H7 (cell line): Measurements from ENCODE around the gene TMED9. TPM values are rescaled to one million over a fixed set of nuclear protein-coding genes. Genes with fewer than 3 reads are reported as not detected.
"Not testable (repeated sequence)": the region's sequence is repeated elsewhere in the genome, so short reads cannot be mapped to it uniquely, and the experiment has no call there.

Experiments used
- DNase-seq: peaks from one replicate; pipeline ENCODE4 v3.0.0; 2012
- H3K27me3 ChIP-seq: 2 replicates; pipeline ENCODE4 v1.6.0; 2011; ENCODE audit warnings: mild to moderate bottlenecking, low read length; ENCODE audit not compliant: control insufficient read depth, insufficient read depth
- H3K36me3 ChIP-seq: replicated peaks from 2 replicates; pipeline ENCODE4 v1.5.1; 2011; ENCODE audit warnings: low read length; ENCODE audit not compliant: control insufficient read depth, insufficient read depth
- H3K4me3 ChIP-seq: 2 replicates; pipeline ENCODE4 v1.5.1; 2011; ENCODE audit warnings: low read depth, mild to moderate bottlenecking, control low read depth, low read length, moderate library complexity; ENCODE audit not compliant: insufficient read depth
- total RNA-seq: library from RNA; depleted of rRNA; stranded (reverse); fragments of >200 nt; shearing (Covaris generic); gene quantifications from 2 replicates; pipeline ENCODE4 v1.2.3, GENCODE V29; 2014; rRNA removed

The TMED9 gene
- total RNA-seq, 1 experiment from 2014 or later, result 52.3 TPM

DNA sequence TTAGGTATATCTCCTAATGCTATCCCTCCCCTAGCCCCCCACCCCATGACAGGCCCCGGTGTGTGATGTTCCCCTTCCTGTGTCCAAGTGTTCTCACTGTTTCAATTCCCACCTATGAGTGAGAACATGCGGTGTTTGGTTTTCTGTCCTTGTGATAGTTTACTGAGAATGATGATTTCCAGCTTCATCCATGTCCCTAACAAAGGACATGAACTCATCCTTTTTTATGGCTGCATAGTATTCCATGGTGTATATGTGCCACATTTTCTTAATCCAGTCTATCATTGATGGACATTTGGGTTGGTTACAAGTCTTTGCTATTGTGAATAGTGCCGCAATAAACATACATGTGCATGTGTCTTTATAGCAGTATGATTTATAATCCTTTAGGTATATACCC, 42.9 kb downstream of the TMED9 start:
- not testable (repeated sequence) for H3K4me3 ChIP-seq, DNase-seq, H3K36me3 ChIP-seq, H3K27me3 ChIP-seq

DNA sequence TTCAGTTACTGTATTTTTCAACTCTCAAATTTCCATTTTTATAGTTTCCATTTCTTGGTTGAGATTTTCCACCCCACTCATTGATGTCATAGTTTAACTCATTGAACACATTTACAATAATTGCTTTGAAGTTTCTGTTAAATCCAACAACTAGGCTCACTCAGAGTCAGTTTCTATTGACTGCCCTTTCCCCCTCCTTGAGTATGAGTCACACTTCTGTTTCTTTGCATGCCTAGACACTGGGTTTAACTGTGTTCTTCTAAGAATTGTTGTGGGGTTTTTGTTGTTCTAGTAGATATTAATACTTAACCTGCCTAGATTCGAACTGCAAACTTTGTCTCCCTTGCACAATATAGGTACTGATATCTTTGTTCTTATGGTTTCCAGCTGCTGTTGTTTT, 53.5 kb downstream of the TMED9 start:
- not testable (repeated sequence) for H3K36me3 ChIP-seq, H3K27me3 ChIP-seq, DNase-seq, H3K4me3 ChIP-seq

Other genes with a start within 250 kb of the TMED9 start
- gene LMAN2, start 240.5 kb upstream of the TMED9 start, total RNA-seq, result 221 and 225 TPM in 2 replicates
- 31.0 and 32.4 TPM in 2 replicates for gene RGS14, start 234.3 kb upstream of the TMED9 start, total RNA-seq
- not detected in 2 replicates for gene SLC34A1, start 207.8 kb upstream of the TMED9 start, total RNA-seq
- not detected in 2 replicates for gene PFN3, start 191.5 kb upstream of the TMED9 start, total RNA-seq
- gene F12, start 182.6 kb upstream of the TMED9 start, total RNA-seq, result 3.2 and 3.7 TPM in 2 replicates
- gene GRK6, start 165.5 kb upstream of the TMED9 start, total RNA-seq, result 62.4 and 66.8 TPM in 2 replicates
- 11.4 and 12.1 TPM in 2 replicates for gene PRR7, start 145.4 kb upstream of the TMED9 start, total RNA-seq
- 165 and 216 TPM in 2 replicates for gene DBN1, start 118.6 kb upstream of the TMED9 start, total RNA-seq
- gene PDLIM7, start 94.6 kb upstream of the TMED9 start, total RNA-seq, result 71.9 and 97.3 TPM in 2 replicates
- 0.76 and 3.2 TPM in 2 replicates for gene DOK3, start 82.4 kb upstream of the TMED9 start, total RNA-seq
- 96.5 and 106 TPM in 2 replicates for gene DDX41, start 75.2 kb upstream of the TMED9 start, total RNA-seq
- gene FAM193B, start 37.6 kb upstream of the TMED9 start, total RNA-seq, result 70.2 and 80.0 TPM in 2 replicates
- 29.7 and 37.3 TPM in 2 replicates for gene B4GALT7, start 7.9 kb downstream of the TMED9 start, total RNA-seq
- not detected in 2 replicates for gene FAM153A, start 190.7 kb downstream of the TMED9 start, total RNA-seq